GM10847 (cell line): Measurements from ENCODE around the gene YTHDF1.

Experiments
- POLR2A ChIP-seq: IDR thresholded peaks from 2 replicates; pipeline ENCODE4 v1.6.1; 2011; ENCODE audit not compliant: insufficient read length; ENCODE audit errors: extremely low read depth

YTHDF1 gene

DNA sequence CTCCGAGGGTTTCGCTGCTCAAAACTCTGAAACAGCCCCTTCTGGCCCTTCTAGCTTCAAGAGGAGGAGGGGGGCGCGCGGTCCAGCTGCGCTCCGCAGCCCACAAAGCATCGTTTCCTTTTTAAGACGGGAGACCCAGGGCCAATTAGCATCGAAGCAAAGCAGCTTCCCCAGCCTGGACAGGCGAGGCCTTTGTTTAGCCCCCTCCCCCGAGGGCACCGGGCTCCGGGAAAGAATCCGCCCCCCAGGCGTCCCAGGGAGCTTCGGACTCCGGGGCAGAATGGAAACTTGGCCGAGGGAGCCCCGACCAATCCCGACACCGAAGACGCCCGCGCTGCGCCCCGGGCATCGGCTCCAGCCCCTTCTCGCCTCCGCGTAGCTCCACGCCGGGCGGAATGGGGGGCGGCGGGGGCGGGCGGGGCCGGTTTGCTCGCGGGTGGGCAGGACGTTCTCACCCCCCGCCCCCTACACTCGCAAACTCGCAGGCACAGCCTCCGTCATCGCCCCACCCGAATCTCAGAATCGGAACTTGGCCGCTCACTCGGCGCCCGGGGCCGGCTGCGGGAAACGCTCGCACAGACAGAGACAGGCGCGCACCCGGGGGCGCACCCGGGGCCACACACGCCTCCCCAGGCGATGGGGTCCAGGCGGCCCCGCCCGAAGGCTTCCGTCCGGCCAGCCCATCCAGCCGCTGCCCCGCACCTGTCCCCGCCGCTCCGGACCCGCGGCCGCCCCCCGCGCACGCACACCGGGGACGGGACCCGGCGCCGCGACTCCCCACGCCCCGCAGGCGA lies 37.7 kb upstream of the YTHDF1 start:
- TF ChIP-seq POLR2A: no peak

DNA sequence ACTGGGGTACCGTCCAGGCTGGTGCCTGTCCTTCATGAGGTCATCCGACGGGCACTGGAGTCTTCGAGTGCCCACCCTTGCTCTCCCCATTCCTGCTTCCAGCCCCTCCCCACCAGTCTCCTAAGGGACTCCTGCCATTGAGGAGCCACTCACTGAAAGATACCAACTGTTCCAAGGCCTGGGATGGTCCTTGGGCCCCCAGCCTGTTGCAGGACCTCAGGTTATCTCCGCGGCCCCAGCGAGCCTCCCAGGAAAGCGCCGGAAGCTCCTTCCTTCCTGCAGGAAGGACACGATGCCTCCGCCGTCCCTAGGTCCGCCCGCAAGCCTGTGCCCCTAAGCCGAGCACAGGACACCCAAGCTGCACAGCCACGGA lies 37.1 kb upstream of the YTHDF1 start:
- TF ChIP-seq POLR2A: no peak

DNA sequence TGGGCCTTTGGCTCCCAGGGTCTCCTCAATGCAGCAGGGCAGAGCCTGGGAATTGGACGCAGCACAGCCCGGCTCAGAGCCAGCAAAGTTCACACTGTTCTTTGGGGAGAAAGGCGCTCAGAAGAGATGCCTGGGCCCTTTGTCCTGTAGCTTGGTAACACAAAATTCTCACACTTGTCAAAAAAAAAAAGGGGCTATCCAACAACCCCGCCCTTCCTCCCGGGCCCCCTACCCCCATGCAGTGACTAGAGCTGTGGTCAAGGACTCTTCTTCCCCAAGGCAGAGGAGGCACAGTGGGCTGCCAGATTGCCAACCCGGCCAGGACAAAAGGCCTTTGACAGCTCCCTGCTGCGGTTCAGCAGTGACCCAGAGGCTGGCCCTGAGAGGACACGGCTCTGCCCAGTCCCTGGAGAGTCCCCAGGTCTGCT lies 36.4 kb upstream of the YTHDF1 start:
- no peak for TF ChIP-seq POLR2A

DNA sequence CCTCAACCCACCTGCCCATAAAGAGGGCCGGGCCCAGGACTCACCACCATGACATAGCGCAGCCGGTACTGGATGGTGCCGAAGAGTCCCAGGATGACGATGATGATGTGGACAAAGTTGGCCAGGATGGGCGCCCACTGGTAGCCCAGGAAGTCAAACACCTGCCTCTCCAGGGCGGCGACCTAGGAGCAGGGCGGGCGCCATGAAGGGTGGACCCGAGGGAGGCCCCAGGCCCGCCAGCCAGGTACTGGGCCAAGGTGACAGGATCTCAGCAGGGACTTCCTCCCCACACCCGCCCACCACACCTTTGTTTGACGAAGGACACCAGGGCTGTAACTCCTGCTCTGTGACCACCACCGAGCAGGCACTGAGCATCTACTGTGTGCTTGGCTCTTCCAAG lies 34.0 kb upstream of the YTHDF1 start:
- no peak for TF ChIP-seq POLR2A

DNA sequence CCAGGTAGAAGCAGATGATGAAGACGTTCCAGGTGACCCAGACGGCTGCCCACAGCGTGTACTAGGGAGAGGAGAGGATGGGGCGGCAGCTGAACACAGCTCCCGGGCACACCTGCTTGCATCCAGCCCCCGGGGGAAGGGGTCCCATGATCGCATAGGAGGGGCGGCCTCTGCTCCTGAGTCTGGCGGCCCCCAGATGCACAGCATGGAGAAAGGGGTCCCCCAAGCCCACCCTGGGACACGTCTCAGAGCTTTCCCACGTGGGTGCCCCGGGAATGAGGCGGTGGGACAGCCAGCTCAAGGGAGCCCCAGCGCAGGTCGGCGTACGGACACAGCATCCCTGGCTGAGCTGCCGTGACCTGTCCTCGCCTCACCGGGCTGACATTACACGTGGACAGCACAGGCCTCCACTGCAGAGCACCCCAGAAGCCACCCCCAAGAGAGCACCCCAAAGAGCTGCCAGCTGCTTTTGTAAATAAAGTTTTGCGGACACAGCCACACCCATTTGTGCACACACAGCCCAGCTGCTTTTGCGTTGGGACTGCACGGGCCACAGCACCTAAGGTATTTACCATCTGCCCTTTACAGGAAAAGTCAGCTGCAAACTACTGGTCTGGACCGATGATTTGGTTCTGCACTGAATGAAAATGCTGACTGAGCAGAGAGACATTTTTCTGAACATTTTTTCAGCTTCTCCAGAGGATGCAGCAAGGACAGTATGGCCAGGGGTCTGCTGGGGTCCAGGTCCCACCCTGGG lies 33.1 kb upstream of the YTHDF1 start:
- TF ChIP-seq POLR2A: no peak

DNA sequence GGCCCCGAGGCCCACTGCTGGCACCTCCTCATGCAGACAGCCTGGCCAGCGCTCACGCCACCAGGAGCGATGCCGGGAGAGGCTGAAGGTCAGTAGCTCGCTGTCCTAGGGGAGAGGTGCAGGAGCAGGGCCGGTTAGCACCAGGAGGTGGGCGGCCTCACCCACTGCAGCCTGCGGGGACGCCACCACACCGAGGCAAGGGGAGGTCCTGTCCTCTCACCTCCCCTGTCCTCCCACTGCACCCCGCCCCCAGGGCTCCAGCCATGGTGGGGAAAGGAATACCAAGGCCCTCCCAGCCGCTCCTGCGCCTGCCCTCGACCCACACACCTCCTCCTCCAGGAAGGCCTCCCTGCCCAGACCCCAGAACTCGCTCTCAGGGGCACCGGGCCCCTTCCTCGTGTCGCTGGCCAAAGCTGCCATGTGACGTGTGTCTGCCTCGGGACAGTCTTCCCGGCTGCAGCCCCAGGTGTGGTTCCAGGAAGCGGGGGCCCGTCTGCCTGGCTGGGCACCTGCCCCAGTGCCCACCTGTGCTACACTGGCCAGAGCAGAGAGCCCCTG lies 31.8 kb upstream of the YTHDF1 start:
- TF ChIP-seq POLR2A: no peak

DNA sequence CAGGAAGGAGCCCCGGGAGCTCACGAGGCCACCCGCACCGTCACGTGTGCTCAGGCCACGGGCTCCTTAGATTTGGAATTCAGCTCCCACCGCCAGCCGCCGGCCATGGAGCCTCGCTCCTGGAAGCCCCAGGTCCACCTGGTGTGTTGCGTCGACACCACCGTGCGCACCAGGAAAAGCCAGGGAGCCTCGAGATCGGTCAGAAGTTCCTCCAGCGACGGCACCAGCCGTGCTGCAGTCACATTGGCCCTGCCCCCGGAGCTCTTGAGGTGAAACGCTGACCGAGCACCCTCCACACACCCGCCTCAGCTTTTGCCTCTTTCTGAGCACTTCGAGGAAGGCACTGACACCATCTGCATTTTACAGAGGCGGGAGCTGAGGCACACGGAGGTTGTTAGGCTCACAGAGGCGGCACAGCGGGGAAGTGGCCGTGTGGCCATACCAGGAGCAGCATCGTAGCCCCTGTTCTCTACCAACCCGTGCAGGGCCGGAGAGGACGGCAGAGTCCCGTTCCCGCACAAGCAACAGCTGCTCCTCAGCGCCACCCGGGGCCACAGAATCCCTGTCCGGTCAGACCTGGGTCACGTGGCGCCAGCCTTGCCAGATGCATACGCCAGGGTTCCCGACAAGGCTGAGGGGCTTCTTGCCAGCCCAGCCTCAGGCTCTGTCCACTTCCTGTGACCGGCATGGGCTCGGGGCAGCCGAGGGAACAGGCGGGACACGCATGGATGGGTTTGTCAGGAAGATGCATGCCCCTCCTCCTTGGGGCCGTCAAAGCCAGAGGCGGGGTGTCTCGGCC lies 30.8 kb upstream of the YTHDF1 start:
- no peak for TF ChIP-seq POLR2A

DNA sequence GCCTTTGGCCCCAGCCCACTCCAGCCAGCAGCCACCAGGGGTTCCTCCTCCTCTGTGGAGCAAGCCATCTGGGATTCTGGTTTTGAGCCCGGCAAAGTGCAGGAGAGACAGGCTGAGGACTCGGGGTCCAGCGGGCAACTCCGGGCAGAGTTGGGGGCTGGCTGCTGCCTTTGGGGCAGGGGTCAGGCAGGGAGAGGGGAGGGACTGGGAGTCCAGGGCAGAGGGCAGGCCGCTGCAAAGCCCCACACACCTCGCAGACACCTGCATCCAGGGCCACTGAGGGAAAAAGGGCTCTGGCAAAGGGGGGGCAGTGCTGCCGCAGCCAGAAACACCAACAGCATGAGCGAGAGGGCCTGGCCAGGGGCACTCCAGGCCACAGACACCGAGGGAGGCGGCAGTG lies 28.5 kb upstream of the YTHDF1 start:
- no peak for TF ChIP-seq POLR2A

DNA sequence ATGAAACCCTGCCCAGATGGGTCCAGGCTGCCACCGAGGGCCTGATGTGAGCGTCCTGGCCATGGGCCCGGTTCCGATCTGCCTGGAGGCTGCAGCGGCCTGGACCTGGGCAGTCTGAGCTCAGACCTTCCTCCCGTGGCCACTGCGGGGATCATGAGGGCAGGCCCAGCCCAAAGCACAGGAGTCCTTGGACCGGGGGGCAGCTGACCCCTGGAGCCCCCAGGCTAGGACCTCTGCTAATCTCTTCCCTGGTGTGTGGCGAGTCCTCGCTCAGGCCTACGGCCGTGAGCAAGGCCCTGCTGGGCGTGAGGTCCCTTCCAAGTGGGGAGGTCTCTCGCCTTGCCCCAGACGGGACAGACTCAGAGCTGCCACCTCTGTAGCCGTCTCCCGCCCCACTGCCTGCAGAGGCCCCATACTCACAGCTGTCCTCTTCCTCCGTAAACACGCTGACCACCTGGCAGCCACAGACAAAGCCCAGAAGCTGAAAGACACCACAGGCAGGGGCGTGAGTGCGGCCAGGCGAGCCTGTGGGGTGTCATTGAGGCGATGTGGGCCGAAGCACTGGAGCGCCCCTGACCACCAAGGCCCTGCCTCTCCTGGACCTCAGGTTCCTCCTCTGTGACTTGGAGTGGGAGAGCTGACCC lies 27.8 kb upstream of the YTHDF1 start:
- TF ChIP-seq POLR2A: no peak

DNA sequence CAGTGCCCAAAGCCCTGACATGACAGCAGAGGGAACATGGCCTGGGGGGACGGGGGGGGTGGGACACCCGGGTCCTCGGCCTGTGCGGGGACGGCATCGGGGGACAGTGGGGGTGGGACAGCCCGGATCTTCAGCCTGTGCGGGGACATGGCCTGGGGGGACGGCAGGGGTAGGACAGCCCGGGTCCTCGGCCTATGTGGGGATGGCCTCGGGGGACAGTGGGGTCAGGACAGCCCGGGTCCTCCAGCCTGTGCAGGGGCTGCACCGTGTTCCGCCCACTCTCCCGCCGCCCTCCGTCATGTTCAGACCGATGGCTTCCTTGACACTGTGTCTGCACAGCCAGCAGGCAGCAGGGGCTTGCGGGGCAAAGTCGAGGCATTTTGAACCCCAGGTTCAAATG lies 26.8 kb upstream of the YTHDF1 start:
- TF ChIP-seq POLR2A: no peak

DNA sequence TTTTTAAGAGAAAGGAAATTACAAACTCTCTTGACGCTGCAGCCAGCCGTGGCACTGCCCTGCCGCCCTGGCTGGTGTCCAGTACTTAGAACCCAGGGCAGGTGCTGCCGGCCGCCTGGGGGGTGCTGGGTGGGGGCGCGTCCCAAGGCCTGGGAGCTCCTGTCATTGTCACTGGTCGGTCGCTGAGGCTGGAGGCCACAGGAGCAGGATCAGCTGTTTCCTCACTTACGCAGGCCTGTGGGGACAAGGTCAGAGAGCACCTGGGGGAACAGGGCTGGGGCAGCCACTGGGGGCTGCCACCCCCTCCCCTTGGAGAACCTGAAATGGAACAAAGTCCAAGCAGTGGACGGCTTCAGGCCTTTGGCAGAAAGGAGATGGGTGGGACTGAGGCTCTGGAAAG lies 25.3 kb upstream of the YTHDF1 start:
- TF ChIP-seq POLR2A: no peak

DNA sequence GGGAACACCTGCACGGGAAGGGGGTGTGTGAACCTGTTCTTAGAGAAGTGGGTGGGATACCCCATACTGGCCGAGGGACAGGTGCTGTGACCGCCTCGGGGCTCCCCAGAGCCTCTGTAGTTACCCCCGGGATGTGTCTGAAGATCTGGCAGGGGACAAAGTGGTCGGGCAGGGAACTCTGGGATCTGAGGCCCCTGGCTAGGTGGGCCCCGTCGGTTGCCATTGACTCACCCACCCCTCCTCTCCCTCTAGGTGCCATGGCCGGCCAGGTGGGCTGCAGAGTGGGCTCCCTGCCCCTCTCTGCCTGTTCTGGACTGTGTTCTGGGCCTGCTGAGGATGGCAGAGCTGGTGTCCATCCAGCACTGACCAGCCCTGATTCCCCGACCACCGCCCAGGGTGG lies 24.1 kb upstream of the YTHDF1 start:
- TF ChIP-seq POLR2A: no peak

DNA sequence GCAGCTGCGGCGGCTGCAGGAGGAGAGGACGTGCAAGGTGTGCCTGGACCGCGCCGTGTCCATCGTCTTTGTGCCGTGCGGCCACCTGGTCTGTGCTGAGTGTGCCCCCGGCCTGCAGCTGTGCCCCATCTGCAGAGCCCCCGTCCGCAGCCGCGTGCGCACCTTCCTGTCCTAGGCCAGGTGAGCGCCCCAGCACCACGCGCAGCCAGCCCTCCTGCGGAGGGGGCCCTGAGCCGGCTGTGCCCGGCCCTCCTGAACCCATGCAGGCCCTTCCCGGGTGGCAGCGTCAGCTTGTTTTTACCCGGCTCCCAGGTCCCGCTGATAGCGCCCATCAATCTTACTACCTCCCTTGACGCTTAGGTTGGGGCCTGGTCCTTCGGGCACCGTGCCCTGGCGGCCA lies 23.5 kb upstream of the YTHDF1 start:
- TF ChIP-seq POLR2A: no peak

DNA sequence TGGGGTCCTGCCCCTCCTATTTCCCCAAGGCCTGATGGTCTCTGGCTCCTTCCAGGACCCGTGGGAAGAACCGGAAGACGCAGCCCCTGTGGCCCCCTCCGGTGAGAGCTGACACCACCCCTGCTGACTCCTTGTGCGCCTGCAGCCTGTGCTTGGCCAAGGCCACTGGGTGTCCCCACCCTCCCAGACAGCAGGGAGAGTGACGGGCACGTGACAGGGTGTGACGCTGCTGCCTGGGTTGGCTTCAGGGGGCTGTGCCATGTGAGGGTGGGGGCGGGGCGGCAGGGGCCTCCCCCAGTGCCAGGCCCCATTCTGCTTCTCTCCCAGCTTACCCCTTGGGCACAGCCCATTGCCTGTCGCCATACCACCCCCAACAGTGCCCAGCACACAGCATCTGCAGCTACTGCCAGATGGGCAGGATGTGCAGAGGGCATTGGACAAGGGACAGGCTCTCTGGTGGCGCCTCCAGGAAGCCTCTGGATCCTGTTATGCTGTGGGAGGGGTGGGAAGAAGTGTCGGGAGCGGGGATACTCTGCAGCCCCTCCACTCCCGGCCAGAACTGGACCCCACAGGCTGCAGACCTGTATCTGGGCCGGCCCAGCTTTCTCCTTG lies 22.7 kb upstream of the YTHDF1 start:
- TF ChIP-seq POLR2A: no peak

DNA sequence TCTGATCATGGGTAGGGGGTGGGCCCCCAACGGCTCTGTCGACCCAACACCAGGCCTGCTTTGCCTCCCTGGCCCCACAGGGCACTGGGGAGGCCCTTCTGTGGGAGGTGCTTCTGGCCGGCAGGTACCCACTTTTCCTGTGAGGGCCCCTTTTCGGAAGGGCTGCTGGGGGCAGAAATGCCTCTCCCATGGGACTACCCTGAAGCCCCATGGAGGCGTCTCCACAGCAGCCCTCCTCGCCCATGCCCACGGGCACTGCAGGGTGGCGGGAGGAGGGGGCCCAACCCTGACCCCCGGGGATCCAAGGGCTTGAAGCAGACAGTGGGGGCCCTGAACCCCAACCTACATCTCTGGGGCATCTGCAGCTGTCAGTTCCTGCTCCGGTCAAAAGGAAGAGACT lies 22.1 kb upstream of the YTHDF1 start:
- TF ChIP-seq POLR2A: no peak
